ENCODE data around the gene GALNT10. TPM values are rescaled to one million over a fixed set of nuclear protein-coding genes. Genes with fewer than 3 reads are reported as not detected.

Gene GALNT10
- total and polyA plus RNA-seq, 2 donors from 2014 or later, result 13.0 to 44.3 TPM

- FAIRE-seq (no peak), DNase-seq (peak in 1 of 5 donors; percentile 53)
- intact Hi-C loops (cut with DNase I), result no loop called here
- Histone ChIP-seq H3K27ac (ENCODE audit: low read depth in 2 of 2, low read length in 2 of 2) (no peak overlapping the region), H3K4me1 (ENCODE audit: control insufficient read depth in 2 of 3, insufficient read depth in 2 of 3, low read depth in 1 of 3, low read length in 3 of 3) (peaks cover 0 to 18% (median 7%) of the 10 kb centered on the region in 3 donors), H3K36me3 (ENCODE audit: control insufficient read depth in 2 of 3, insufficient read depth in 3 of 3, low read length in 3 of 3) (no peaks in the 10 kb centered on the region), H3K9me3 (ENCODE audit: control insufficient read depth in 2 of 3, insufficient read depth in 1 of 3, low read length in 3 of 3) (no peaks in the 10 kb centered on the region), H3K27me3 (ENCODE audit: control insufficient read depth, insufficient read depth, low read length) (no peaks in the 10 kb centered on the region), H3K4me3 (ENCODE audit: low read length in 3 of 3) (no peak overlapping the region), H3K9ac (ENCODE audit: low read length in 3 of 3) (no peak overlapping the region)
- TF ChIP-seq, protein P1, sequence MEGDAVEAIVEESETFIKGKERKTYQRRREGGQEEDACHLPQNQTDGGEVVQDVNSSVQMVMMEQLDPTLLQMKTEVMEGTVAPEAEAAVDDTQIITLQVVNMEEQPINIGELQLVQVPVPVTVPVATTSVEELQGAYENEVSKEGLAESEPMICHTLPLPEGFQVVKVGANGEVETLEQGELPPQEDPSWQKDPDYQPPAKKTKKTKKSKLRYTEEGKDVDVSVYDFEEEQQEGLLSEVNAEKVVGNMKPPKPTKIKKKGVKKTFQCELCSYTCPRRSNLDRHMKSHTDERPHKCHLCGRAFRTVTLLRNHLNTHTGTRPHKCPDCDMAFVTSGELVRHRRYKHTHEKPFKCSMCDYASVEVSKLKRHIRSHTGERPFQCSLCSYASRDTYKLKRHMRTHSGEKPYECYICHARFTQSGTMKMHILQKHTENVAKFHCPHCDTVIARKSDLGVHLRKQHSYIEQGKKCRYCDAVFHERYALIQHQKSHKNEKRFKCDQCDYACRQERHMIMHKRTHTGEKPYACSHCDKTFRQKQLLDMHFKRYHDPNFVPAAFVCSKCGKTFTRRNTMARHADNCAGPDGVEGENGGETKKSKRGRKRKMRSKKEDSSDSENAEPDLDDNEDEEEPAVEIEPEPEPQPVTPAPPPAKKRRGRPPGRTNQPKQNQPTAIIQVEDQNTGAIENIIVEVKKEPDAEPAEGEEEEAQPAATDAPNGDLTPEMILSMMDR (IDR thresholded peaks at IDR 0.05; ENCODE audit: borderline replicate concordance, extremely low read depth, insufficient read depth), result no peak
Measured at GRCh38 chr5:154273028-154273617, 82.6 kb downstream of the GALNT10 start.

DNA sequence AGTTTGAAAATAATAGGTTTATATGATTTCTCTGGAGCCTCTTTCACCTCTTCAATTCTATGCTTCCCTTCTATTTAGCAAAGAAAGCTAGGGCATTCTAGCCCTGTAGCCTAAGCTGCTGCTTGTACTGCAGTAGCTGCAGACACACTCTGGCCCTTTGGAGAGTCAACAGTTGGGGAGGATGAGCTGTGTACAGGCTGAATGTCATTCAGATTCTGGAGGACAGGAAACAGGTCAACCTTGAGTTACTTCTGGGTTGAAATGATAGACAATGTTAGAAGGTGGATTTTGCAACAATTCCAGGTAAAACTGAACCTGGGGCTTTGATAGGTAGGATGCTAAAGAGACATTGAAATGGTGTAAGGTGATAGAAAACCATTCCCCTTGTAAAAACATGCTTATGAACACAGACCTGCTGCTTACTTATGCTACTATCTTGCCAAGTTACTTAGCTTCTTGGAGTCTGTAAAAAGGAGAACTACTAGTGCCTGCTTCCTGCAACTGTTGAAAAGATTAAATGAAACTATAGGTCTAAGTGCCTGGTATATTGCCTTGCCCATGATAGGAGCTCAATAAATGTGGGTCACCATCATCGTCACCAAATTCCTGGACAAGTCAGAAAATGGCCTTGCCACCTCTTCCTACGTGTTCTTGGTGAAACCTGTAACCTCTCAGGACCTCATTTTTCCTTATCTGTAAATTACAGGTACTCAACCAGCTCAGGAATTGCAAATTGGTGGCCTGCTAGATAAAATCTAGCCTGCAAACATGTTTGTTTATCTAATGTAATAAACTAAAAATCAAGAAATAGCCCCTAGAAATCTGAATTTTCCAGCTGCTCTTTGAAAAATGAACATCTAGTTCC is 83.7 kb downstream of the GALNT10 start:
- H3K9ac ChIP-seq (ENCODE audit: low read length in 3 of 3), result no peak overlapping the region
- H3K36me3 ChIP-seq (ENCODE audit: control insufficient read depth in 2 of 3, insufficient read depth in 3 of 3, low read length in 3 of 3), result no peaks in the 10 kb centered on the region
- TF ChIP-seq, protein P1 (IDR thresholded peaks at IDR 0.05; ENCODE audit: borderline replicate concordance, extremely low read depth, insufficient read depth), result no peak
- H3K27me3 ChIP-seq (ENCODE audit: control insufficient read depth, insufficient read depth, low read length), result no peaks in the 10 kb centered on the region
- no peak for FAIRE-seq
- H3K4me1 ChIP-seq (ENCODE audit: control insufficient read depth in 2 of 3, insufficient read depth in 2 of 3, low read depth in 1 of 3, low read length in 3 of 3), result peaks cover 0 to 18% (median 7%) of the 10 kb centered on the region in 3 donors
- intact Hi-C loops (cut with DNase I), result no loop called here
- H3K4me3 ChIP-seq (ENCODE audit: low read length in 3 of 3), result no peak overlapping the region
- H3K27ac ChIP-seq (ENCODE audit: low read depth in 2 of 2, low read length in 2 of 2), result no peak overlapping the region
- no peaks in the 10 kb centered on the region for H3K9me3 ChIP-seq (ENCODE audit: control insufficient read depth in 2 of 3, insufficient read depth in 1 of 3, low read length in 3 of 3)
- no peak for DNase-seq

GRCh38 chr5:154274828-154275185 is 84.3 kb downstream of the GALNT10 start:
- Histone ChIP-seq H3K27ac (ENCODE audit: low read depth in 2 of 2, low read length in 2 of 2) (no peak overlapping the region), H3K27me3 (ENCODE audit: control insufficient read depth, insufficient read depth, low read length) (no peaks in the 10 kb centered on the region), H3K9me3 (ENCODE audit: control insufficient read depth in 2 of 3, insufficient read depth in 1 of 3, low read length in 3 of 3) (no peaks in the 10 kb centered on the region), H3K4me1 (ENCODE audit: control insufficient read depth in 2 of 3, insufficient read depth in 2 of 3, low read depth in 1 of 3, low read length in 3 of 3) (peaks cover 0 to 18% (median 7%) of the 10 kb centered on the region in 3 donors), H3K4me3 (ENCODE audit: low read length in 3 of 3) (no peak overlapping the region), H3K9ac (ENCODE audit: low read length in 3 of 3) (no peak overlapping the region), H3K36me3 (ENCODE audit: control insufficient read depth in 2 of 3, insufficient read depth in 3 of 3, low read length in 3 of 3) (no peaks in the 10 kb centered on the region)
- DNase-seq, result no peak
- intact Hi-C loops (cut with DNase I), result no loop called here
- TF ChIP-seq, protein P1 (IDR thresholded peaks at IDR 0.05; ENCODE audit: borderline replicate concordance, extremely low read depth, insufficient read depth), result no peak
- FAIRE-seq, result no peak
